SJSA1 (cell line): ENCODE data around the gene PODN. TPM values are rescaled to one million over a fixed set of nuclear protein-coding genes. Genes with fewer than 3 reads are reported as not detected.

Experiments
- DNase-seq, 2 experiments: peaks; one replicate each; pipeline ENCODE4 v3.0.0-alpha.2; 2015 to 2020; ENCODE audit warnings: low spot score in 2 of 2, low read depth in 1 of 2
- H3K27ac ChIP-seq: fragments of 250-450 bp; sonication (Bioruptor Pico); 2 replicates; pipeline ENCODE4 v1.5.1; 2020; ENCODE audit warnings: mild to moderate bottlenecking, moderate library complexity
- H3K27me3 ChIP-seq: fragments of 250-450 bp; sonication (Bioruptor Pico); replicated peaks from 2 replicates; pipeline ENCODE4 v1.5.1; 2020; ENCODE audit warnings: mild to moderate bottlenecking, moderate library complexity
- H3K36me3 ChIP-seq: fragments of 250-450 bp; sonication (Bioruptor Pico); 2 replicates; pipeline ENCODE4 v1.5.1; 2020; ENCODE audit warnings: mild to moderate bottlenecking
- H3K4me1 ChIP-seq: fragments of 250-450 bp; sonication (Bioruptor Pico); replicated peaks from 2 replicates; pipeline ENCODE4 v1.6.1; 2021; ENCODE audit warnings: mild to moderate bottlenecking
- H3K4me3 ChIP-seq: fragments of 250-450 bp; sonication (Bioruptor Pico); 2 replicates; pipeline ENCODE4 v1.5.1; 2020; ENCODE audit warnings: mild to moderate bottlenecking
- H3K9me3 ChIP-seq: fragments of 250-450 bp; sonication (Bioruptor Pico); replicated peaks from 2 replicates; pipeline ENCODE4 v1.5.1; 2020; ENCODE audit warnings: mild to moderate bottlenecking
- total RNA-seq: library from RNA; depleted of rRNA; stranded (reverse); fragments of >200 nt; shearing (Covaris generic); gene quantifications from 2 replicates; pipeline ENCODE4 v1.2.3, GENCODE V29; 2014; rRNA removed

The PODN gene
- 1.3 and 4.1 TPM in 2 replicates for total RNA-seq

GRCh38 chr1:53061859-53062707, at the start of gene PODN:
Gene PODN, plus strand, starts transcription at chr1:53062213. Its CDS starts 7,643 bp downstream, at chr1:53069856.
- no peak within 1 kb of the TSS for H3K27ac ChIP-seq
- H3K4me1 ChIP-seq, result peaks cover 13% of the 10 kb centered on the region
- DNase-seq, result peak in 1 of 2 experiments; percentile 48
- peak within 1 kb of the TSS; percentile 50 for H3K4me3 ChIP-seq
- H3K9me3 ChIP-seq, result no peaks in the 10 kb centered on the region
- H3K36me3 ChIP-seq, result no peaks in the 10 kb centered on the region
- H3K27me3 ChIP-seq, result no peaks in the 10 kb centered on the region

- Histone ChIP-seq H3K4me1 (peaks cover 17% of the 10 kb centered on the region), H3K27ac (peak overlapping the region; percentile 2; the same call in 1 of the 2 replicates), H3K4me3 (peak overlapping the region; percentile 44), H3K27me3 (no peaks in the 10 kb centered on the region), H3K9me3 (no peaks in the 10 kb centered on the region), H3K36me3 (peaks cover 21% of the 10 kb centered on the region)
- DNase-seq, result peak; percentile 65 to 80
These were observed 47.1 kb upstream of the PODN start for GRCh38 chr1:53014791-53015507.

GRCh38 chr1:53015508-53015860, 46.5 kb upstream of the PODN start:
- Histone ChIP-seq H3K27me3 (no peaks in the 10 kb centered on the region), H3K4me1 (peaks cover 17% of the 10 kb centered on the region), H3K27ac (no peak overlapping the region), H3K4me3 (peak overlapping the region; percentile 44), H3K9me3 (no peaks in the 10 kb centered on the region), H3K36me3 (peaks cover 21% of the 10 kb centered on the region)
- DNase-seq, result peak in 1 of 2 experiments; percentile 31

GRCh38 chr1:53016705-53017104, 45.3 kb upstream of the PODN start:
- H3K4me3 ChIP-seq, result no peak overlapping the region
- no peaks in the 10 kb centered on the region for H3K27me3 ChIP-seq
- peaks cover 21% of the 10 kb centered on the region for H3K36me3 ChIP-seq
- no peak for DNase-seq
- H3K27ac ChIP-seq, result no peak overlapping the region
- peaks cover 6% of the 10 kb centered on the region; the same call in 1 of the 2 replicates for H3K4me1 ChIP-seq
- H3K9me3 ChIP-seq, result no peaks in the 10 kb centered on the region

- Histone ChIP-seq H3K36me3 (peaks cover 20% of the 10 kb centered on the region), H3K9me3 (no peaks in the 10 kb centered on the region), H3K4me3 (no peak overlapping the region), H3K27ac (no peak overlapping the region), H3K4me1 (0 out of 2 replicates have a peak, but pooled peaks cover 5% of the 10 kb centered on the region), H3K27me3 (no peaks in the 10 kb centered on the region)
- no peak for DNase-seq
These were observed 41.4 kb upstream of the PODN start for GRCh38 chr1:53020588-53020987.

GRCh38 chr1:53022179-53022578, 39.8 kb upstream of the PODN start:
- no peak overlapping the region for H3K4me3 ChIP-seq
- 0 out of 2 replicates have a peak, but pooled peaks cover 4% of the 10 kb centered on the region for H3K4me1 ChIP-seq
- no peak for DNase-seq
- no peaks in the 10 kb centered on the region for H3K27me3 ChIP-seq
- H3K9me3 ChIP-seq, result no peaks in the 10 kb centered on the region
- no peak overlapping the region for H3K27ac ChIP-seq
- H3K36me3 ChIP-seq, result peaks cover 14% of the 10 kb centered on the region

GRCh38 chr1:53023546-53023945, 38.5 kb upstream of the PODN start:
- DNase-seq, result no peak
- Histone ChIP-seq H3K4me3 (no peak overlapping the region), H3K9me3 (no peaks in the 10 kb centered on the region), H3K4me1 (0 out of 2 replicates have a peak, but pooled peaks cover 4% of the 10 kb centered on the region), H3K27ac (no peak overlapping the region), H3K27me3 (no peaks in the 10 kb centered on the region), H3K36me3 (peaks cover 6% of the 10 kb centered on the region)

- DNase-seq, result no peak
- H3K4me3 ChIP-seq, result no peak overlapping the region
- 0 out of 2 replicates have a peak, but pooled peaks cover 4% of the 10 kb centered on the region for H3K4me1 ChIP-seq
These were observed 37.9 kb upstream of the PODN start for GRCh38 chr1:53024117-53024516.

GRCh38 chr1:53025034-53025768, 36.8 kb upstream of the PODN start:
- Histone ChIP-seq H3K4me1 (0 out of 2 replicates have a peak, but pooled peaks cover 4% of the 10 kb centered on the region), H3K4me3 (no peak overlapping the region), H3K27me3 (no peaks in the 10 kb centered on the region), H3K27ac (no peak overlapping the region), H3K9me3 (no peaks in the 10 kb centered on the region), H3K36me3 (peaks cover 7% of the 10 kb centered on the region)
- DNase-seq, result no peak

More at GRCh38 chr1:53024117-53024516, 37.9 kb upstream of the PODN start:
- H3K9me3 ChIP-seq, result no peaks in the 10 kb centered on the region
- no peaks in the 10 kb centered on the region for H3K27me3 ChIP-seq
- peaks cover 3% of the 10 kb centered on the region for H3K36me3 ChIP-seq
- no peak overlapping the region for H3K27ac ChIP-seq

GRCh38 chr1:53025769-53026112, 36.3 kb upstream of the PODN start:
- Histone ChIP-seq H3K4me3 (no peak overlapping the region), H3K4me1 (0 out of 2 replicates have a peak, but pooled peaks cover 4% of the 10 kb centered on the region), H3K36me3 (peaks cover 7% of the 10 kb centered on the region), H3K9me3 (no peaks in the 10 kb centered on the region), H3K27me3 (no peaks in the 10 kb centered on the region), H3K27ac (no peak overlapping the region)
- DNase-seq, result no peak

- Histone ChIP-seq H3K9me3 (no peaks in the 10 kb centered on the region), H3K27me3 (no peaks in the 10 kb centered on the region), H3K27ac (no peak overlapping the region), H3K36me3 (peaks cover 11% of the 10 kb centered on the region), H3K4me3 (no peak overlapping the region), H3K4me1 (0 out of 2 replicates have a peak, but pooled peaks cover 4% of the 10 kb centered on the region)
- DNase-seq, result no peak
These were observed 35.8 kb upstream of the PODN start for GRCh38 chr1:53026254-53026653.

GRCh38 chr1:53031732-53032131, 30.3 kb upstream of the PODN start:
- H3K9me3 ChIP-seq, result no peaks in the 10 kb centered on the region
- no peaks in the 10 kb centered on the region for H3K27me3 ChIP-seq
- no peak for DNase-seq
- H3K27ac ChIP-seq, result no peak overlapping the region
- H3K4me3 ChIP-seq, result no peak overlapping the region
- H3K4me1 ChIP-seq, result no peaks in the 10 kb centered on the region
- peaks cover 30% of the 10 kb centered on the region for H3K36me3 ChIP-seq

- peaks cover 40% of the 10 kb centered on the region for H3K36me3 ChIP-seq
- no peaks in the 10 kb centered on the region for H3K27me3 ChIP-seq
- DNase-seq, result no peak
- H3K4me1 ChIP-seq, result no peaks in the 10 kb centered on the region
- no peak overlapping the region for H3K27ac ChIP-seq
- no peak overlapping the region for H3K4me3 ChIP-seq
- H3K9me3 ChIP-seq, result no peaks in the 10 kb centered on the region
These were observed 24.9 kb upstream of the PODN start for GRCh38 chr1:53037159-53037558.
